IMR-90 (cell line): ENCODE results near the gene ZBTB8OS. TPM values are rescaled to one million over a fixed set of nuclear protein-coding genes. Genes with fewer than 3 reads are reported as not detected.

Experiments
- ATAC-seq: fragments of 200-7000 bp; cut with Tn5 transposase; 2 replicates; pipeline ENCODE4 v1.9.1; 2020; ENCODE audit warnings: low read depth, mild to moderate bottlenecking, moderate library complexity
- BruUV-seq: library from RNA; stranded (reverse); fragments of 400-500 nt; replicated peaks from 2 replicates; lab custom pipeline; 2021; lab: Mats Ljungman, UMichigan
- CTCF ChIA-PET: fragments of 300-600 bp; formaldehyde crosslinking; extraction: SDS; loops from one replicate; lab custom pipeline; 2021; ENCODE audit warnings: antibody characterized with exemption; lab: Yijun Ruan, JAX
- POLR2A ChIA-PET: fragments of 300-600 bp; sonication (Branson Sonifier 250); formaldehyde crosslinking; loops from one replicate; lab custom pipeline; 2022; ENCODE audit warnings: antibody characterized with exemption; ENCODE audit not compliant: unreplicated experiment; lab: Charles Lee
- DNase-seq: peaks from one replicate; pipeline ENCODE4 v3.0.0; 2013
- H2AFZ ChIP-seq: replicated peaks from 2 replicates; pipeline ENCODE3; 2013; ENCODE audit warnings: low read length, mild to moderate bottlenecking; ENCODE audit not compliant: poor library complexity
- H2AK5ac ChIP-seq: 2 replicates; pipeline ENCODE4 v1.6.1; 2013; ENCODE audit warnings: low read depth, low read length, inconsistent platforms
- H2AK9ac ChIP-seq: replicated peaks from 2 replicates; pipeline ENCODE3; 2013; ENCODE audit warnings: mild to moderate bottlenecking, low read depth, low read length, moderate library complexity; ENCODE audit not compliant: poor library complexity
- H2BK120ac ChIP-seq: 2 replicates; pipeline ENCODE4 v1.6.1; 2013; ENCODE audit warnings: low read depth, low read length, inconsistent platforms
- H2BK15ac ChIP-seq: 3 replicates; pipeline ENCODE4 v1.6.1; 2013; ENCODE audit warnings: low read depth, low read length, inconsistent platforms
- H2BK20ac ChIP-seq: 2 replicates; pipeline ENCODE4 v1.6.1; 2013; ENCODE audit warnings: low read depth, mild to moderate bottlenecking, inconsistent platforms, low read length, moderate library complexity
- H2BK5ac ChIP-seq: 2 replicates; pipeline ENCODE4 v1.6.1; 2013; ENCODE audit warnings: mild to moderate bottlenecking, low read depth, low read length, inconsistent platforms; ENCODE audit not compliant: poor library complexity, severe bottlenecking
- H3K14ac ChIP-seq: replicated peaks from 2 replicates; pipeline ENCODE4 v1.6.1; 2013; ENCODE audit warnings: low read depth, low read length, inconsistent platforms
- H3K18ac ChIP-seq: 2 replicates; pipeline ENCODE4 v1.6.1; 2013; ENCODE audit warnings: low read depth, low read length, control low read depth
- H3K23ac ChIP-seq: 2 replicates; pipeline ENCODE4 v1.6.1; 2013; ENCODE audit warnings: low read depth, low read length, inconsistent platforms
- H3K27ac ChIP-seq: 2 replicates; pipeline ENCODE4 v1.5.1; 2013; ENCODE audit warnings: mild to moderate bottlenecking, control low read depth, low read length; ENCODE audit not compliant: insufficient read depth
- H3K27me3 ChIP-seq: 2 replicates; pipeline ENCODE4 v1.6.1; 2013; ENCODE audit warnings: low read length; ENCODE audit not compliant: control insufficient read depth, insufficient read depth
- H3K36me3 ChIP-seq: 2 replicates; pipeline ENCODE4 v1.6.1; 2013; ENCODE audit warnings: low read length, mixed read lengths; ENCODE audit not compliant: control insufficient read depth, insufficient read depth
- H3K4ac ChIP-seq: 2 replicates; pipeline ENCODE4 v1.6.1; 2013; ENCODE audit warnings: low read depth, low read length, inconsistent platforms
- H3K4me1 ChIP-seq: 2 replicates; pipeline ENCODE4 v1.6.1; 2013; ENCODE audit warnings: low read length, mixed read lengths; ENCODE audit not compliant: control insufficient read depth, insufficient read depth
- H3K4me2 ChIP-seq: 2 replicates; pipeline ENCODE4 v1.6.1; 2013; ENCODE audit warnings: low read depth, mild to moderate bottlenecking, control low read depth, low read length, moderate library complexity
- H3K4me3 ChIP-seq: 2 replicates; pipeline ENCODE4 v1.5.1; 2013; ENCODE audit warnings: low read depth, mild to moderate bottlenecking, control low read depth, low read length, moderate library complexity; ENCODE audit not compliant: insufficient read depth
- H3K56ac ChIP-seq: 2 replicates; pipeline ENCODE4 v1.6.1; 2013; ENCODE audit warnings: low read length, inconsistent platforms; ENCODE audit not compliant: insufficient read depth; ENCODE audit errors: extremely low read depth
- H3K79me1 ChIP-seq, 2 experiments: 2 replicates each; pipeline ENCODE4 v1.6.1; 2013; ENCODE audit warnings: low read length in 2 of 2, inconsistent platforms in 1 of 2, low read depth in 1 of 2
- H3K9ac ChIP-seq: 2 replicates; pipeline ENCODE4 v1.6.1; 2013; ENCODE audit warnings: low read depth, low read length, control low read depth
- H3K9me1 ChIP-seq: 2 replicates; pipeline ENCODE4 v1.6.1; 2013; ENCODE audit warnings: low read length, inconsistent platforms; ENCODE audit not compliant: insufficient read depth
- H3K9me3 ChIP-seq: 2 replicates; pipeline ENCODE4 v1.6.1; 2013; ENCODE audit warnings: low read length; ENCODE audit not compliant: control insufficient read depth, insufficient read depth
- H4K20me1 ChIP-seq: 2 replicates; pipeline ENCODE4 v1.6.1; 2013; ENCODE audit warnings: low read length, inconsistent platforms; ENCODE audit not compliant: insufficient read depth
- H4K5ac ChIP-seq: 2 replicates; pipeline ENCODE4 v1.6.1; 2013; ENCODE audit warnings: mild to moderate bottlenecking, low read depth, low read length, control low read depth
- H4K8ac ChIP-seq, 2 experiments: 2 replicates each; pipeline ENCODE4 v1.6.1; 2013; ENCODE audit warnings: low read depth in 2 of 2, low read length in 2 of 2, control low read depth in 1 of 2, inconsistent platforms in 1 of 2
- H4K91ac ChIP-seq: 2 replicates; pipeline ENCODE4 v1.6.1; 2013; ENCODE audit warnings: low read depth, low read length, inconsistent platforms; ENCODE audit not compliant: insufficient read depth
- BHLHE40 ChIP-seq: fragments of 150-350 bp; IDR thresholded peaks from 2 replicates; pipeline ENCODE4 v1.6.1; 2016; ENCODE audit warnings: mild to moderate bottlenecking, low read depth, low read length
- CHD1 ChIP-seq: IDR thresholded peaks from 2 replicates; pipeline ENCODE4 v1.6.1; 2012; ENCODE audit warnings: low read depth, low read length, improper control_type of control experiment
- CTCF ChIP-seq: conservative IDR thresholded peaks from 2 replicates; pipeline ENCODE4 v1.5.1; 2012; ENCODE audit warnings: mild to moderate bottlenecking, low read depth, low read length, improper control_type of control experiment
- ELK1 ChIP-seq: fragments of 150-350 bp; IDR thresholded peaks from 2 replicates; pipeline ENCODE4 v1.6.1; 2016; ENCODE audit warnings: low read depth, mild to moderate bottlenecking, low read length, moderate library complexity, borderline replicate concordance
- FOS ChIP-seq: fragments of 150-350 bp; IDR thresholded peaks from 2 replicates; pipeline ENCODE4 v1.6.1; 2016; ENCODE audit warnings: low read depth, low read length
- MAFK ChIP-seq: IDR thresholded peaks from 2 replicates; pipeline ENCODE4 v1.6.1; 2012; ENCODE audit warnings: low read depth, low read length, improper control_type of control experiment
- MAZ ChIP-seq: IDR thresholded peaks from 2 replicates; pipeline ENCODE4 v1.6.1; 2012; ENCODE audit warnings: low read depth, mild to moderate bottlenecking, low read length, improper control_type of control experiment, moderate library complexity, borderline replicate concordance
- MXI1 ChIP-seq: IDR thresholded peaks from 2 replicates; pipeline ENCODE4 v1.6.1; 2012; ENCODE audit warnings: low read depth, mild to moderate bottlenecking, low read length, moderate library complexity, borderline replicate concordance
- POLR2A ChIP-seq: IDR thresholded peaks from 2 replicates; pipeline ENCODE4 v1.6.1; 2012; ENCODE audit warnings: mild to moderate bottlenecking, low read depth, low read length
- RAD21 ChIP-seq: IDR thresholded peaks from 2 replicates; pipeline ENCODE4 v1.6.1; 2012; ENCODE audit warnings: low read length, improper control_type of control experiment
- RCOR1 ChIP-seq: IDR thresholded peaks from 2 replicates; pipeline ENCODE4 v1.6.1; 2012; ENCODE audit warnings: mild to moderate bottlenecking, low read length, improper control_type of control experiment; ENCODE audit not compliant: insufficient replicate concordance
- RFX5 ChIP-seq: IDR thresholded peaks from 2 replicates; pipeline ENCODE4 v1.8.0; 2012; ENCODE audit warnings: low read depth, mild to moderate bottlenecking, low read length, moderate library complexity
- WGBS, 2 experiments: methylation state at CpG; one replicate each; pipeline versions ENCODE4 v1.1.5 to v1.1.7; 2013; ENCODE audit warnings: missing lambda C conversion rate in 2 of 2; ENCODE audit not compliant: insufficient read length in 1 of 2; ENCODE audit errors: extremely low coverage in 2 of 2; 5-methylcytosine and 5-hydroxymethylcytosine counted together
- dilution Hi-C: fragments of 300-500 bp; cut with HindIII; formaldehyde crosslinking; loops from one replicate; pipeline ENCODE4 v1.14.3; 2018; ENCODE audit warnings: low sequenced_read_pairs; ENCODE audit not compliant: unreplicated experiment
- in situ Hi-C: fragments of 300-500 bp; cut with MboI; formaldehyde crosslinking; loops from 3 replicates; pipeline ENCODE4 v1.14.3; 2019; ENCODE audit warnings: low sequenced_read_pairs, inconsistent platforms, mixed read lengths
- intact Hi-C: fragments of 100-400 bp; cut with micrococcal nuclease; formaldehyde crosslinking; loops from 2 replicates; pipeline ENCODE4 v1.10.0; 2022
- polyA plus RNA-seq, 3 experiments: library from polyadenylated mRNA; depleted of rRNA; stranded (reverse); fragments of >200 nt; gene quantifications; 2 replicates each; pipeline ENCODE4 v1.2.3, GENCODE V29; 2012; ENCODE audit warnings: low replicate concordance in 1 of 3
- total RNA-seq: library from RNA; depleted of rRNA; stranded (reverse); fragments of >200 nt; gene quantifications from 2 replicates; pipeline ENCODE4 v1.2.3, GENCODE V29; 2012

ZBTB8OS gene
- total and polyA plus RNA-seq, 2 of the 4 experiments (the other 2 are of a cell fraction), result 31.0 to 43.5 TPM

DNA sequence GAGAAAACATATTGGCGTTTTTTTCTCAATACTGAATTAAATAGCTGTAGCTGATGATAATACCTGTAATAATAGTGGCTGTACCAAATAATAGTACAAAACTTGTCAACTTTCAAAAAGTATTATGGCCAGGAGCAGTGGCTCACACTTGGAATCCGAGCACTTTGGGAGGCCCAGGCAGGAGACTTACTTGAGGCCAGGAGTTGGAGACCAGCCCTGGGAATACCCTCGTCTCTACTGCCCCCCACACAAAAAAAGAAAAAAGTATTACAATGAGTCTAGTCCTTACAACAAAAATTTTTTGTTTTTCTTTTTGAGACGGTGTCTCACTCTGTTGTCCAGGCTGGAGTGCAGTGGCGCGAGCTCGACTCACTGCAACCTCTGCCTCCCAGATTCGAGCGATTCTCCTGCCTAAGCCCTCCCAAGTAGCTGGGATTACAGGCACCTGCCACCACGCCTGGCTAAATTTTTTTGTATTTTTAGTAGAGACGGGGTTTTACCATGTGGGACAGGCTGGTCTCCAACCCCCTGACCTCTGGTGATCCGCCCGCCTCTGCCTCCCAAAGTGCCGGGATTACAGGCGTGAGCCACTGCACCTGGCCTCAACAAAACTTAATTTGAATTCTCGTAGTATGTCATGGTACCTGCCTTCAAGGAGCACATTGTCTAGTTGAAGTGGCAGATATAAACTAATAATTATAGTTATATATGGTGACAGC is 2.1 kb upstream of the ZBTB8OS start:
- no peak overlapping the region for H3K4ac ChIP-seq
- no peaks in the 10 kb centered on the region for H3K27me3 ChIP-seq
- H3K9ac ChIP-seq, result peak overlapping the region; percentile 91; the same call in 1 of the 2 replicates
- H3K4me2 ChIP-seq, result peak overlapping the region; percentile 98
- H4K5ac ChIP-seq, result no peak overlapping the region
- H4K20me1 ChIP-seq, result peaks cover 2% of the 10 kb centered on the region; the same call in 1 of the 2 replicates
- no peak overlapping the region for H2BK120ac ChIP-seq
- no peak for TF ChIP-seq RFX5
- no peak for TF ChIP-seq MAZ
- no peak for TF ChIP-seq BHLHE40
- TF ChIP-seq MAFK, result no peak
- no peak for TF ChIP-seq CTCF
- TF ChIP-seq ELK1, result no peak
- no peak for TF ChIP-seq MXI1
- no peak for TF ChIP-seq POLR2A
- TF ChIP-seq CHD1, result no peak
- TF ChIP-seq FOS, result no peak
- TF ChIP-seq RAD21, result no peak
- no peak for TF ChIP-seq RCOR1
- no peak overlapping the region for H3K27ac ChIP-seq
- H3K79me1 ChIP-seq, result peaks cover 18 to 54% of the 10 kb centered on the region in 2 experiments
- dilution Hi-C loops, result no loop called here
- H3K36me3 ChIP-seq, result peaks cover 22% of the 10 kb centered on the region
- CTCF ChIA-PET, result no interaction called here
- no TSS peak for BruUV-seq
- H4K91ac ChIP-seq, result no peak overlapping the region
- no peaks in the 10 kb centered on the region; the same call in 1 of the 2 replicates for H3K9me1 ChIP-seq
- H4K8ac ChIP-seq, result 0 out of 4 replicates have a peak overlapping the region, but pooled peaks of 1 of the 2 experiments have one; percentile 75
- H3K56ac ChIP-seq, result peak overlapping the region; percentile 75; the same call in 1 of the 2 replicates
- DNase-seq, result no peak
- no peak overlapping the region for H2AFZ ChIP-seq
- no peak overlapping the region for H3K23ac ChIP-seq
- H3K4me3 ChIP-seq, result peak overlapping the region; percentile 97; the same call in 1 of the 2 replicates
- no peak overlapping the region for H2BK5ac ChIP-seq
- H2BK15ac ChIP-seq, result no peak overlapping the region
- in situ Hi-C loops, result no loop called here
- intact Hi-C loops, result no loop called here
- POLR2A ChIA-PET, result no interaction called here
- ATAC-seq, result no peak
- peak overlapping the region; percentile 94; the same call in 1 of the 2 replicates for H3K14ac ChIP-seq
- peaks cover 3% of the 10 kb centered on the region; the same call in 1 of the 2 replicates for H3K4me1 ChIP-seq
- no peak overlapping the region for H2BK20ac ChIP-seq
- no peak overlapping the region for H2AK9ac ChIP-seq
- no peaks in the 10 kb centered on the region for H3K9me3 ChIP-seq
- H3K18ac ChIP-seq, result no peak overlapping the region
- H2AK5ac ChIP-seq, result no peak overlapping the region
- WGBS, 2 experiments, result 96% methylated on average over 4 of the region's 16 CpGs; no CpG with 5 or more reads in 1 of the 2 experiments
